ENCODE results near the gene FAM13B. TPM values are rescaled to one million over a fixed set of nuclear protein-coding genes. Genes with fewer than 3 reads are reported as not detected.

Gene FAM13B
- total RNA-seq: 3.1 and 4.9 TPM in 2 replicates

GRCh38 chr5:138032572-138033385 lies at the start of gene FAM13B:
FAM13B (minus strand) TSS chr5:138033079; CDS start chr5:138019111, 13,968 bp downstream.

GRCh38 chr5:137888863-137889759 lies 143.8 kb downstream of the FAM13B start, which contains the start of gene PKD2L2:
PKD2L2 (plus strand) TSS chr5:137889457; CDS start chr5:137889492, 35 bp downstream.

Other genes with a start within 250 kb of the FAM13B start
- not detected in 2 replicates for gene MYOT, start 165.2 kb downstream of the FAM13B start, total RNA-seq
- gene PKD2L2, start 143.6 kb downstream of the FAM13B start, total RNA-seq: not detected in 2 replicates
- not detected in 2 replicates for gene WNT8A, start 51.0 kb upstream of the FAM13B start, total RNA-seq
- gene NME5, start 106.3 kb upstream of the FAM13B start, total RNA-seq: not detected in 2 replicates
- 10.9 and 19.0 TPM in 2 replicates for gene BRD8, start 145.6 kb upstream of the FAM13B start, total RNA-seq
- 13.8 and 45.5 TPM in 2 replicates for gene KIF20A, start 146.0 kb upstream of the FAM13B start, total RNA-seq
- gene CDC23, start 180.2 kb upstream of the FAM13B start, total RNA-seq: 18.4 and 22.3 TPM in 2 replicates
- not detected in 2 replicates for gene GFRA3, start 241.5 kb upstream of the FAM13B start, total RNA-seq

Data from hair follicular keratinocyte (primary cell).